GM18858 (cell line): ENCODE results near the gene UIMC1.

ENCODE experiments used
- ATAC-seq: cut with Tn5 transposase; IDR thresholded peaks from one replicate; pipeline ENCODE4 v1.9.1; 2021; ENCODE audit not compliant: unreplicated experiment

The UIMC1 gene

GRCh38 chr5:176904276-176904675, 102.3 kb downstream of the UIMC1 start:
- ATAC-seq = no peak

- no peak for ATAC-seq
Observed at GRCh38 chr5:176902911-176903664, 103.5 kb downstream of the UIMC1 start.

GRCh38 chr5:176902102-176902814, 104.3 kb downstream of the UIMC1 start:
- ATAC-seq = no peak

- peak; percentile 62 for ATAC-seq
Observed at GRCh38 chr5:176901260-176902101, 105.1 kb downstream of the UIMC1 start.

GRCh38 chr5:176900780-176901204, 105.8 kb downstream of the UIMC1 start:
- no peak for ATAC-seq

- ATAC-seq = no peak
Observed at GRCh38 chr5:176899946-176900779, 106.4 kb downstream of the UIMC1 start.

- ATAC-seq = no peak
Observed at GRCh38 chr5:176899296-176899891, 107.2 kb downstream of the UIMC1 start, which contains the start of gene HK3. TSS of gene HK3 (minus strand) at chr5:176899346. CDS start at chr5:176896159, 3,187 bp downstream.

- no peak for ATAC-seq
Observed at GRCh38 chr5:176897263-176897662, 109.3 kb downstream of the UIMC1 start.

- no peak for ATAC-seq
Observed at GRCh38 chr5:176895831-176896230, 110.7 kb downstream of the UIMC1 start.

GRCh38 chr5:176894298-176894697, 112.3 kb downstream of the UIMC1 start:
- no peak for ATAC-seq

- ATAC-seq = no peak
Observed at GRCh38 chr5:176892663-176893062, 113.9 kb downstream of the UIMC1 start.

- no peak for ATAC-seq
Observed at GRCh38 chr5:176891331-176891958, 115.1 kb downstream of the UIMC1 start.

- no peak for ATAC-seq
Observed at GRCh38 chr5:176890455-176891330, 115.9 kb downstream of the UIMC1 start.

GRCh38 chr5:176889321-176890280, 117.0 kb downstream of the UIMC1 start:
- no peak for ATAC-seq

- no peak for ATAC-seq
Observed at GRCh38 chr5:176888865-176889165, 117.8 kb downstream of the UIMC1 start.

- ATAC-seq = no peak
Observed at GRCh38 chr5:176888016-176888864, 118.3 kb downstream of the UIMC1 start.
